Stomach (tissue), 4 donors: ENCODE data around the gene MACROD1.

Experiments used
- CTCF ChIP-seq, 7 experiments: fragments of 450-650 bp in 4 of 7; fragments of 200-600 bp in 3 of 7; sonication (generic) in 3 of 7; IDR thresholded peaks; one replicate each; pipeline ENCODE4 v1.5.1; 2016 to 2019; ENCODE audit warnings: antibody characterized with exemption in 7 of 7, control low read depth in 2 of 7, mild to moderate bottlenecking in 1 of 7
- EP300 ChIP-seq: sonication (generic); formaldehyde crosslinking; IDR thresholded peaks from one replicate; pipeline ENCODE4 v1.6.1; 2017; ENCODE audit warnings: antibody characterized with exemption
- POLR2A ChIP-seq, 4 donors: fragments of 450-650 bp; IDR thresholded peaks; one replicate each; pipeline ENCODE4 v1.6.1; 2016; ENCODE audit warnings: antibody characterized with exemption in 4 of 4, control low read depth in 2 of 4, mild to moderate bottlenecking in 1 of 4, moderate library complexity in 1 of 4

GRCh38 chr11:64077607-64078006 is 88.3 kb downstream of the MACROD1 start:
- TF ChIP-seq EP300 (no peak), CTCF (IDR thresholded peaks at IDR 0.05) (no peak), POLR2A (IDR thresholded peaks at IDR 0.05) (no peak)
